ENCODE data around the gene FGF9. TPM values are rescaled to one million over a fixed set of nuclear protein-coding genes. Genes with fewer than 3 reads are reported as not detected.
A peak's percentile ranks its signal among the peaks of the same experiment; 100 is the strongest.

The FGF9 gene
- total and polyA plus RNA-seq, 10 donors = 0.06 to 0.26 (median 0.17) TPM; not detected in 4

GRCh38 chr13:21637296-21637695 is 33.6 kb upstream of the FGF9 start:
- H3K4me1 ChIP-seq = peaks cover 0 to 12% (median 0%) of the 10 kb centered on the region in 6 donors
- intact Hi-C loops (cut with DNase I; ENCODE audit: low total_unique reads) = loop anchor here (5.0 to 10.0 kb wide), 3 partner anchors 640 to 1388 kb away; no protein-coding TSS in a partner anchor
- no peak overlapping the region for H3K4me3 ChIP-seq
- H3K27ac ChIP-seq = no peak overlapping the region
- H3K27me3 ChIP-seq (replicated peaks in 1 of 7) = peaks cover 0 to 19% (median 0%) of the 10 kb centered on the region in 7 donors
- no peaks in the 10 kb centered on the region for H3K36me3 ChIP-seq
- DNase-seq = peak; percentile 76
- WGBS, 5 donors = 68 to 89% (median 72%) methylated on average over 12 to 13 of the region's 13 CpGs
- peaks cover 0 to under 1% (median 0%) of the 10 kb centered on the region in 8 donors for H3K9me3 ChIP-seq
- TF ChIP-seq CTCF (IDR thresholded peaks at IDR 0.05 in 8 of 11, conservative IDR thresholded peaks at IDR 0.05 in 3 of 11) (no peak), POLR2A (IDR thresholded peaks at IDR 0.05) (no peak), POLR2AphosphoS5 (IDR thresholded peaks at IDR 0.05) (no peak)

- TF ChIP-seq CTCF (IDR thresholded peaks at IDR 0.05 in 8 of 11, conservative IDR thresholded peaks at IDR 0.05 in 3 of 11) (peak; percentile 48 to 83 (median 73)), POLR2AphosphoS5 (IDR thresholded peaks at IDR 0.05) (no peak)
- H3K27me3 ChIP-seq (replicated peaks in 1 of 7) = peaks cover 0 to 19% (median 0%) of the 10 kb centered on the region in 7 donors
- H3K4me1 ChIP-seq = peaks cover 0 to 12% (median 0%) of the 10 kb centered on the region in 6 donors
- no peaks in the 10 kb centered on the region for H3K36me3 ChIP-seq
- no peak overlapping the region for H3K4me3 ChIP-seq
- no peak overlapping the region for H3K27ac ChIP-seq
- DNase-seq = no peak
- intact Hi-C loops (cut with DNase I; ENCODE audit: low total_unique reads) = loop anchor here (5.0 to 10.0 kb wide), 3 partner anchors 639 to 1386 kb away; no protein-coding TSS in a partner anchor
- H3K9me3 ChIP-seq = no peaks in the 10 kb centered on the region
- WGBS, 5 donors = 38 to 48% (median 42%) methylated on average over 6 of the region's 6 CpGs
Observed at GRCh38 chr13:21638319-21639282, 32.3 kb upstream of the FGF9 start.

- H3K4me3 ChIP-seq = no peak overlapping the region
- no peaks in the 10 kb centered on the region for H3K36me3 ChIP-seq
- DNase-seq = no peak
- TF ChIP-seq POLR2AphosphoS5 (IDR thresholded peaks at IDR 0.05) = no peak
- TF ChIP-seq CTCF (IDR thresholded peaks at IDR 0.05 in 8 of 11, conservative IDR thresholded peaks at IDR 0.05 in 3 of 11) = no peak
- TF ChIP-seq POLR2A (IDR thresholded peaks at IDR 0.05) = no peak
- no peaks in the 10 kb centered on the region for H3K9me3 ChIP-seq
- H3K4me1 ChIP-seq = peaks cover 0 to 12% (median 0%) of the 10 kb centered on the region in 6 donors
- no peak overlapping the region for H3K27ac ChIP-seq
- H3K27me3 ChIP-seq (replicated peaks in 1 of 7) = peaks cover 0 to 15% (median 0%) of the 10 kb centered on the region in 7 donors
- WGBS, 5 donors = 64 to 80% (median 71%) methylated on average over 5 of the region's 5 CpGs
- intact Hi-C loops (cut with DNase I; ENCODE audit: low total_unique reads) = loop anchor here (5.0 to 10.0 kb wide), 3 partner anchors 638 to 1385 kb away; no protein-coding TSS in a partner anchor
Observed at GRCh38 chr13:21639561-21639960, 31.3 kb upstream of the FGF9 start.

GRCh38 chr13:21641629-21642028 is 29.2 kb upstream of the FGF9 start:
- 81 to 94% (median 89%) methylated on average over 2 of the region's 2 CpGs for WGBS, 5 donors
- H3K9me3 ChIP-seq = no peaks in the 10 kb centered on the region
- peaks cover 0 to 12% (median 0%) of the 10 kb centered on the region in 6 donors for H3K4me1 ChIP-seq
- H3K27ac ChIP-seq = no peak overlapping the region
- TF ChIP-seq POLR2AphosphoS5 (IDR thresholded peaks at IDR 0.05) (no peak), CTCF (IDR thresholded peaks at IDR 0.05 in 8 of 11, conservative IDR thresholded peaks at IDR 0.05 in 3 of 11) (no peak), POLR2A (IDR thresholded peaks at IDR 0.05) (no peak)
- no peak overlapping the region for H3K4me3 ChIP-seq
- intact Hi-C loops (cut with DNase I; ENCODE audit: low total_unique reads) = no loop called here
- no peaks in the 10 kb centered on the region for H3K36me3 ChIP-seq
- DNase-seq = no peak
- peaks cover 0 to 9% (median 0%) of the 10 kb centered on the region in 7 donors for H3K27me3 ChIP-seq (replicated peaks in 1 of 7)

All from spleen (tissue), 11 donors.